ENCODE data around the gene TRHDE. TPM values are rescaled to one million over a fixed set of nuclear protein-coding genes. Genes with fewer than 3 reads are reported as not detected.
"Not testable (repeated sequence)": the region's sequence is repeated elsewhere in the genome, so short reads cannot be mapped to it uniquely, and the experiment has no call there.

The TRHDE gene
- total RNA-seq, 4 donors from 2014 or later: 0.49 to 5.8 (median 1.1) TPM

GRCh38 chr12:72642706-72643105 lies 370.5 kb downstream of the TRHDE start:
- TF ChIP-seq CTCF (IDR thresholded peaks at IDR 0.05) (no peak), POLR2A (IDR thresholded peaks at IDR 0.05) (no peak)
- H3K4me3 ChIP-seq (ENCODE audit: low read depth, poor library complexity, severe bottlenecking): no peak overlapping the region
- DNase-seq (ENCODE audit: low spot score in 2 of 2): no peak
- intact Hi-C loops (cut with DNase I; ENCODE audit: low total_unique reads): no loop called here
- WGBS, 2 donors: 88 to 92% methylated on average over 2 of the region's 2 CpGs

- no peak overlapping the region for H3K4me3 ChIP-seq (ENCODE audit: low read depth, poor library complexity, severe bottlenecking)
- TF ChIP-seq POLR2A (IDR thresholded peaks at IDR 0.05): no peak
- no peak for TF ChIP-seq CTCF (IDR thresholded peaks at IDR 0.05)
- no peak for DNase-seq (ENCODE audit: low spot score in 2 of 2)
- intact Hi-C loops (cut with DNase I; ENCODE audit: low total_unique reads): no loop called here
Observed at GRCh38 chr12:72647139-72647538, 375.0 kb downstream of the TRHDE start.

GRCh38 chr12:72658615-72659014 lies 386.4 kb downstream of the TRHDE start:
- no peak overlapping the region for H3K4me3 ChIP-seq (ENCODE audit: low read depth, poor library complexity, severe bottlenecking)
- intact Hi-C loops (cut with DNase I; ENCODE audit: low total_unique reads): no loop called here
- no peak for TF ChIP-seq CTCF (IDR thresholded peaks at IDR 0.05)
- no peak for TF ChIP-seq POLR2A (IDR thresholded peaks at IDR 0.05)
- no peak for DNase-seq (ENCODE audit: low spot score in 2 of 2)

GRCh38 chr12:72660174-72660573 lies 388.0 kb downstream of the TRHDE start:
- H3K4me3 ChIP-seq (ENCODE audit: low read depth, poor library complexity, severe bottlenecking); intact Hi-C loops (cut with DNase I; ENCODE audit: low total_unique reads): not testable (repeated sequence)
- WGBS, 2 donors: 83 to 85% methylated on average over 7 of the region's 7 CpGs
- DNase-seq (ENCODE audit: low spot score in 2 of 2): peak in 1 of 2 donors; percentile 43

GRCh38 chr12:72673853-72674252 lies 401.7 kb downstream of the TRHDE start:
- no peak for DNase-seq (ENCODE audit: low spot score in 2 of 2)
- WGBS, 2 donors: 75 to 79% methylated on average over 4 of the region's 4 CpGs
- no peak overlapping the region for H3K4me3 ChIP-seq (ENCODE audit: low read depth, poor library complexity, severe bottlenecking)
- intact Hi-C loops (cut with DNase I; ENCODE audit: low total_unique reads): no loop called here
- TF ChIP-seq POLR2A (IDR thresholded peaks at IDR 0.05) (no peak), CTCF (IDR thresholded peaks at IDR 0.05) (no peak)

- 84 to 86% methylated on average over 1 of the region's 1 CpG for WGBS, 2 donors
- H3K4me3 ChIP-seq (ENCODE audit: low read depth, poor library complexity, severe bottlenecking): no peak overlapping the region
- no peak for DNase-seq (ENCODE audit: low spot score in 2 of 2)
- no peak for TF ChIP-seq CTCF (IDR thresholded peaks at IDR 0.05)
- TF ChIP-seq POLR2A (IDR thresholded peaks at IDR 0.05): no peak
- intact Hi-C loops (cut with DNase I; ENCODE audit: low total_unique reads): no loop called here
Observed at GRCh38 chr12:72676556-72676955, 404.4 kb downstream of the TRHDE start.

Measured in lower leg skin (tissue), 4 donors.